HG02973 (cell line): ENCODE measurements around the gene MOV10.
"Not testable (repeated sequence)": the region's sequence is repeated elsewhere in the genome, so short reads cannot be mapped to it uniquely, and the experiment has no call there.

ENCODE experiments used
- ATAC-seq: cut with Tn5 transposase; IDR thresholded peaks from one replicate; pipeline ENCODE4 v1.9.1; 2021; ENCODE audit warnings: moderate library complexity; ENCODE audit not compliant: unreplicated experiment

The MOV10 gene

DNA sequence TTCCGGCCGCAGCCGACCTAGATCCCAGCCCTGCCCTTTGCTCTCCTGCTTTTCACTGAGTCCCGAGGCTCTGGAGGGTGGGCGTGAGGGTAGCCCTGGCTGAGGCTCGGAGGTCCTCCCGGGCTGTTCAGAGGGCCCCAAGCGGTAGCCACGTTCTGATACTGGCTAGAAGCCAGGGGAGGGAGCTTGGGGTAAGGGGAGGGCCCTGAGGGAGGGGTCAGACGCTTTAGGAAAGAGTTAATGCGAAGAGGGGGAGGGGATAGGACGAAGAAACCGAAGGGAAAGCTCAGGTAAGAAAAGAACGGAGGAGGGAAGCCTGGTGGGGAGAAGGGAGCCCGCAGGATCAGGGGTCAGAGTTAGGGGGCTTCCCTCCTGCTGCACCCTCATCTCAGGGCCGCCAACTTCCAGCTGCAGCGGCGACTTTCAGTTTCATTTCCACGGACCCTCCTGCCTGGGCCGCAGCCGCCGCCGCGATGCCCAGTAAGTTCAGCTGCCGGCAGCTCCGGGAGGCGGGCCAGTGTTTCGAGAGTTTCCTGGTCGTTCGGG, at the start of gene MOV10:
TSS of gene MOV10 (plus strand) at position 220 of the 546 bp plus-strand sequence. CDS start at position 474, 254 bp downstream.
- ATAC-seq: peak; percentile 58

GRCh38 chr1:112625696-112626095, 48.8 kb upstream of the MOV10 start:
- no peak for ATAC-seq

- ATAC-seq: no peak
These were observed 48.3 kb upstream of the MOV10 start for GRCh38 chr1:112626193-112626592.

- ATAC-seq: no peak
These were observed 47.6 kb upstream of the MOV10 start for GRCh38 chr1:112626887-112627286.

DNA sequence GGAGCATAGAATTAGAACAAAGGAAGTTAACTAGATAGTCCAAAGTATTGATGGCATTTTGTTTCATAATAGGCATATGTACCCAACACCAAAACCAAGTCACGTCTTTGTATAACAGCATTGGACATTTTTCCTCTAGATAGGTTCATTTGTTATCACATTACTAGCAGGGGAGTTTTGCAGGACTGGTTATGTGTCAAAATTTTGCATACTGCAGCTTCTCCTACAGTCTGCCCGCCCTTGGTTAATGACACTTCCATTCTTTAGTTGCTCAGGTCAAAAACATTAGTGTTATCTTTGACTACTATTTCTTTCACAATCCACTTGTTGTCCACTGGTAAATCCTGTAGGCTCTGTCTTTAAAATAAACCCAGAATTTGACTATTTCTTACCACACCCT, 45.9 kb upstream of the MOV10 start:
- ATAC-seq: no peak

- no peak for ATAC-seq
These were observed 45.2 kb upstream of the MOV10 start for GRCh38 chr1:112629256-112629655.

DNA sequence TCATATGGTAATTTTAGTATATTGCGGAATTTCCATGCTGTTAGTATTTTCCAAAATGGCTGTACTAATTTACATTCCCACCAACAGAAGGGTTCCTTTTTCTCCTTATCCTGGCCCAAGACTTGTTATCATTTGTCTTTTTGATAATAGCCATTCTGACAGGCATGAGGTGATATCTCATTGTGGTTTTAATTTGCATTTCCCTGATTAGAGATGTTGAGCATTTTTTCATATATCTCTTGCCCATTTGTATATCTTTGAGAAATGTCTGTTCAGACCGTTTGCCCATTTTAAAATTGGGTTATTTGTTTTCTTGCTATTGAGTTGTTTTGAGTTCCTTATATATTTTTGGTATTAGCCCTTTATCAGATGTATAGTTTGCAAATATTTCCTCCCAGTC, 40.8 kb upstream of the MOV10 start:
- ATAC-seq: no peak

- no peak for ATAC-seq
These were observed 40.1 kb upstream of the MOV10 start for GRCh38 chr1:112634367-112634766.

- ATAC-seq: no peak
These were observed 38.4 kb upstream of the MOV10 start for GRCh38 chr1:112636056-112636455.

GRCh38 chr1:112636597-112637253, 37.7 kb upstream of the MOV10 start:
- ATAC-seq: no peak

- no peak for ATAC-seq
These were observed 37.0 kb upstream of the MOV10 start for GRCh38 chr1:112637254-112638109.

GRCh38 chr1:112638110-112638428, 36.4 kb upstream of the MOV10 start:
- ATAC-seq: no peak

DNA sequence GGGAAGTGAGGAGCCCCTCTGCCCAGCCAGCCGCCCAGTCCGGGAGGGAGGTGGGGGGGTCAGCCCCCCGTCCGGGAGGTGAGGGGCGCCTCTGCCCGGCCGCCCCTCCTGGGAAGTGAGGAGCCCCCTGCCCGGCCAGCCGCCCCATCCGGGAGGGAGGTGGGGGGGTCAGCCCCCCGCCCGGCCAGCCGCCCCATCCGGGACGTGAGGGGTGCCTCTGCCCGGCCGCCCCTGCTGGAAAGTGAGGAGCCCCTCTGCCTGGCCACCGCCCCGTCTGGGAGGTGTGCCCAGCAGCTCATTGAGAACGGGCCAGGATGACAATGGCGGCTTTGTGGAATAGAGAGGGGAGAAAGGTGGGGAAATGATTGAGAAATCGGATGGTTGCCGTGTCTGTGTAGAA, 34.0 kb upstream of the MOV10 start:
- not testable (repeated sequence) for ATAC-seq

DNA sequence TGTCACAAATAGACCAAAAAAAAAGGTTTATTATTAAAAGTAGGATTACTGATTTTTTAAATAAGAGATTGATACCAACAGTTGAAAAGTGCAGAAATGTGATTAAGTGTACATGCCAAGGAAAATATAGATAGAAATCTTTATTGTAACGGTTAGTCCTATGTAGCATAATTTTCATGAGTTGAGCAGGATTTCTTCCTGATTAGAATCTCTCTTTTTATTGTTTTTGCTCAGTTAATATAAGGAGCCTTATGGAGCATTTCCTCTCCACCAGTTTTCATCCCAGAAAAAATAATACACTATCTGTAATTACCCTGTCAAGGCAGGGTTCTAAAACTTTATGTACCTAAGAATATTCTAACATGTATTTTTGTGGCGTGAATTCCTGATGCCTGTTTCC, 31.4 kb upstream of the MOV10 start:
- no peak for ATAC-seq

DNA sequence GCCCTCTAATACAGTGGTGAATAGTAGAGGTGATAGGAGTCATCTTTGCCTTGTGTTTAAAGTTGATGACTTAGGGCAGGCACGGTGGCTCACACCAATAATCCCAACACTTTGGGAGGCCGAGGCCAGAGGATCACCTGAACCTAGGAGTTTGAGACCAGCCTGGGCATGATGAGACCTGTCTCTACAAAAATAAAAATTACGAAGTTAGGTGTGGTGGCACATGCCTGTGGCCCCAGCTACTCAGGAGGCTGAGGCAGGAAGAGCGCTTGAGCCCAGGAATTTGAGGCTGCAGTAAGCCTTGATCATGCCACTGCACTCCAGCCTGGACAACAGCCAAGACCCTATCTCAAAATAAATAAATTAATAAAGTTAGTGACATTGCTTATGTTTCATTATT, 28.2 kb upstream of the MOV10 start:
- no peak for ATAC-seq

DNA sequence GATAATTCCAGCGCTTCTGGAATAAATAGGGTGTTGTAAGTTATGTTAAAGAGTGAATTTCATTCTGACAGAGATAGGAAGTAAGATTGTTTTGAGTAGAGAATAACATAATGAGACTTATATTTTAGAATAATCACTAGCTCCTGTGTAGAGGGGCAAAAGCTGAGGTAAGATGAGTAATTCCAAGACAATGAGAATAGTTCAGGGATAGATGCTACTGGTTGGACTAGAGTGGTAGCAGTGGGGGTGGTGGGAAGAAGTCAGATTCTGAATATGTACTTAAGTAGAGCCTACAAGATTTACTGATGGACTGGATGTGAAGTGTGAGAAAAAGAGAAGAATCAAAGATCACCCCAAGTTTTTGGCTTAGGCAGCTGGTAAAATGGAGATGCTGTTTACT, 23.3 kb upstream of the MOV10 start:
- ATAC-seq: no peak

GRCh38 chr1:112665857-112666256, 8.6 kb upstream of the MOV10 start:
- no peak for ATAC-seq

DNA sequence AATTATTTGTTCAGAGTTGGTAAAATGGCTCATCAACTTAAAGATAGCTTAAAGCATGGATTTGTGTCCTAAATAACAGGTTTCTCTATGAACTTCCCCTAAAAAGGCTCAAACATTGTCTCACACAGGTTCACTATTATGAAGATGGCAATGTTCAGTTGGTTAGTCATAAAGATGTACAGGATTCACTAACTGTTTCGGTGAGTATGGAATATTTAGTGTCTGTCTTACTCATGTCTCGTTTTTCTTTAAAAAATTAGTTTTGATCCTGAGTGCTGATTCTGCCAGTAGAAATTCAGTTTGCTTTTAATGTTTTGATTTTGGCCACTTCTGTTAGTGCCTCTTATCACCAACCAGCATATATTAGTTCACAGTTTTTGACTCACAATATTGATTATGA, 7.5 kb upstream of the MOV10 start:
- no peak for ATAC-seq

DNA sequence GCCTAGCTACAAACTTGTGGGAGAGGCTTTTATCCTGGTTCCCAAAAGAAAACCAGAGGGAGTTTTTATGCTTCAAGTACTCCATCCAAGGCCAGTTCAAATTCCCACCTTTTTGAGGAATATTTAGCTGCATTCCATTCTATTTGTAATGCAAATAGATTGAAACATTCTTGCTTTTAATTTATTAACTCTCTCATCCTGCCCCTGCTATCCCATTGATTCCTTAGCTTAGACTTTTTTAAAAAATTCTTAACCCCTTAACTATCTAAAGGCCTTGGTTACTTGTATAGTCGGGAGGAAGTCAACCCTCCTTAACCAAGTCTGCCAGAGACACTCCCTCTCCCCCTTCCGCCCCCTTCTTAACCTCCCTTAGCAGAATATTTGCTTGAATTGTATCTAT, 2.5 kb upstream of the MOV10 start:
- ATAC-seq: no peak

DNA sequence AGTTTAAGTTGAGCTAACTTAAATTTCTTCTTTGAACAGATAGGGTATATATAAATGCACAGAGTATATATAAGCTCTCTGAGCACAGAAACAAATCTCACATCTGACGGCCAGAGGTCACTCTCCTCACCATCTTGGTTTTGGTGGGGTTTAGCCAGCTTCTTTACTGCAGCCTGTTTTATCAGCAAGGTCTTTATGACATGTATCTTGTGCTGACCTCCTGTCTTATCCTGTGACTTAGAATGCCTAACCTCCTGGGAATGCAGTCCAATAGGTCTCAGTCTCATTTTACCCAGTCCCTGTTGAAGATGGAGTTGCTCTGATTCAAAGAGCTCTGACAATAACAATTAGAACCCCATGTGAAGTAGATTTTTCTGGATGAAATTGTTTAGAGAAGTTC, 1.6 kb upstream of the MOV10 start:
- ATAC-seq: no peak

DNA sequence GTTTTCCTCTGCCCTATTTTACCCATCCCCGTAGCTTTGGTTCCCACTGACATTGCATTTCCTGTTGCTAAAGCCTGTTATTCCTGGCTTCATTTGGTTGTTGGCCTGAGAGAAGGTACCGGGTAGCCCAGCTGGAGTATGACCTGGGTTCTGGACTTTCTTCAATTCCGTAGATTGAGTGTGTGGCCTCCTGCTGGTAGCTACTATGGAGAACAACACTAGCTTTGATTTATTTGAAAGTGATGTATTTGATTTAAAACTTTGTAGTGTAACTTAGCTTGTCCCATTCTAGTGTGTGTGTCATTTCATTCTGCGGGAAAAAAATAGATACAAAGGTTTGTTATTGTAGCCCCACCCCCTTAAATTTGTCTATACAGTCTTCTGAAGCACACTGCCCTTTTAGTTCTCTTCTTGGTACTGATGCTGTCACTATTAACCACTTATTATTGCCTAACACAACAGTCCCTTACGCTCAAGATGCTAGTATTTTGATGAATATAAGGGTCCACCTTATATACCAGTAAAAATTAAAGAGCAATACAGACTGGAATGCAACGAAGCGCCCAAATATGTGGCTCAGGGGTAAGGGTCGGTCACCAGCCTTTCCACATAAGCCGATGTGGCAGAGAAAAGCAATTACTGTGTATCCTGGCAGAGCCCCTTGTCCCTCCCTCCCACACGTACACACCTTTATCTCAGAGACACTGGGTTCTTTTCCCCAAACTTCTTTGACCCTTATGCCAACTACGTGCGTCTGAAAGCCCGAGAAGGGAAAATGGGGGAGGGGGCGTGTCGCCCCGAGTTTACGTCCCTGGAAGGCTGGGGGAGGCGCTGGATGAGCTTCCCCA, 643 bp upstream of the MOV10 start:
- no peak for ATAC-seq
